Measurements from ENCODE around the gene CTSG.
"Not testable (repeated sequence)": the region's sequence is repeated elsewhere in the genome, so short reads cannot be mapped to it uniquely, and the experiment has no call there.

The CTSG gene

GRCh38 chr14:24542346-24542936, 33.6 kb downstream of the CTSG start:
- no peak for DNase-seq

GRCh38 chr14:24535737-24536136, 40.3 kb downstream of the CTSG start:
- DNase-seq: no peak

- no peak for DNase-seq
Observed at GRCh38 chr14:24534286-24534685, 41.8 kb downstream of the CTSG start.

- DNase-seq: not testable (repeated sequence)
Observed at GRCh38 chr14:24525877-24526620, 50.0 kb downstream of the CTSG start.
